Activated T-helper 17 cell treated with anti-CD3 and anti-CD28 coated beads, Interleukin-2, amount 50 U/mL, for 72 hours (primary cell): ENCODE results near the gene TNFRSF1A. TPM values are rescaled to one million over a fixed set of nuclear protein-coding genes. Genes with fewer than 3 reads are reported as not detected.

Experiments used
- ATAC-seq: fragments of 150-1000 bp; cut with Tn5 transposase; replicated peaks from 2 replicates; pipeline ENCODE4 v1.10.0; 2021; ENCODE audit warnings: mild to moderate bottlenecking, moderate library complexity
- H3K27ac Mint-ChIP-seq: one replicate; pipeline ENCODE4 v1.8.0; 2022; ENCODE audit warnings: mixed read lengths
- H3K27me3 Mint-ChIP-seq: one replicate; pipeline ENCODE4 v1.8.0; 2022; ENCODE audit warnings: mixed read lengths
- H3K36me3 Mint-ChIP-seq: one replicate; pipeline ENCODE4 v1.8.0; 2022; ENCODE audit warnings: low read depth, mild to moderate bottlenecking, mixed read lengths
- H3K4me1 Mint-ChIP-seq: one replicate; pipeline ENCODE4 v1.8.0; 2022; ENCODE audit warnings: mixed read lengths
- H3K4me3 Mint-ChIP-seq: one replicate; pipeline ENCODE4 v1.8.0; 2022; ENCODE audit warnings: mild to moderate bottlenecking, mixed read lengths
- H3K9me3 Mint-ChIP-seq: one replicate; pipeline ENCODE4 v1.8.0; 2022; ENCODE audit warnings: mixed read lengths
- total RNA-seq, 2 donors: library from RNA; stranded (reverse); gene quantifications; one replicate each; pipeline ENCODE4 v1.2.3, GENCODE V29; 2022

Gene TNFRSF1A
- total RNA-seq, result 10 to 100 TPM; 42.1 to 74.1 TPM

- H3K9me3 Mint-ChIP-seq, result no peaks in the 10 kb centered on the region
- H3K27ac Mint-ChIP-seq, result no peak within 1 kb of the TSS
- H3K36me3 Mint-ChIP-seq, result no peaks in the 10 kb centered on the region
- H3K4me3 Mint-ChIP-seq, result no peak within 1 kb of the TSS
- no peaks in the 10 kb centered on the region for H3K27me3 Mint-ChIP-seq
- peaks cover 30% of the 10 kb centered on the region for H3K4me1 Mint-ChIP-seq
- peak; percentile 60 for ATAC-seq
These were observed at the start of gene TNFRSF1A for GRCh38 chr12:6341417-6342139. TSS of gene TNFRSF1A (minus strand) at chr12:6342076. CDS start at chr12:6341814, 262 bp downstream.

GRCh38 chr12:6391013-6391412 is 49.1 kb upstream of the TNFRSF1A start:
- Mint-ChIP-seq H3K27me3 (no peaks in the 10 kb centered on the region), H3K4me3 (no peak overlapping the region), H3K9me3 (no peaks in the 10 kb centered on the region), H3K4me1 (peaks cover 3% of the 10 kb centered on the region), H3K36me3 (no peaks in the 10 kb centered on the region), H3K27ac (no peak overlapping the region)
- ATAC-seq, result no peak

GRCh38 chr12:6390084-6390799 is 48.4 kb upstream of the TNFRSF1A start:
- Mint-ChIP-seq H3K36me3 (no peaks in the 10 kb centered on the region), H3K9me3 (no peaks in the 10 kb centered on the region), H3K27me3 (no peaks in the 10 kb centered on the region), H3K4me1 (peaks cover 3% of the 10 kb centered on the region), H3K4me3 (no peak overlapping the region), H3K27ac (peak overlapping the region; percentile 31)
- no peak for ATAC-seq

GRCh38 chr12:6387541-6387940 is 45.7 kb upstream of the TNFRSF1A start:
- no peak overlapping the region for H3K4me3 Mint-ChIP-seq
- no peak overlapping the region for H3K27ac Mint-ChIP-seq
- no peak for ATAC-seq
- H3K36me3 Mint-ChIP-seq, result no peaks in the 10 kb centered on the region
- H3K9me3 Mint-ChIP-seq, result no peaks in the 10 kb centered on the region
- peaks cover 9% of the 10 kb centered on the region for H3K27me3 Mint-ChIP-seq
- H3K4me1 Mint-ChIP-seq, result peaks cover 3% of the 10 kb centered on the region

- Mint-ChIP-seq H3K9me3 (no peaks in the 10 kb centered on the region), H3K27me3 (peaks cover 9% of the 10 kb centered on the region), H3K4me1 (peaks cover 3% of the 10 kb centered on the region), H3K36me3 (no peaks in the 10 kb centered on the region), H3K4me3 (no peak overlapping the region), H3K27ac (no peak overlapping the region)
- ATAC-seq, result no peak
These were observed 44.6 kb upstream of the TNFRSF1A start for GRCh38 chr12:6386491-6386890.

- Mint-ChIP-seq H3K9me3 (no peaks in the 10 kb centered on the region), H3K36me3 (no peaks in the 10 kb centered on the region), H3K4me3 (no peak overlapping the region), H3K27me3 (peaks cover 9% of the 10 kb centered on the region), H3K4me1 (peaks cover 3% of the 10 kb centered on the region), H3K27ac (no peak overlapping the region)
- no peak for ATAC-seq
These were observed 44.2 kb upstream of the TNFRSF1A start for GRCh38 chr12:6386038-6386437.

GRCh38 chr12:6384499-6385436 is 42.9 kb upstream of the TNFRSF1A start:
- Mint-ChIP-seq H3K4me3 (no peak overlapping the region), H3K4me1 (peaks cover 3% of the 10 kb centered on the region), H3K36me3 (no peaks in the 10 kb centered on the region), H3K9me3 (no peaks in the 10 kb centered on the region), H3K27ac (no peak overlapping the region), H3K27me3 (peaks cover 9% of the 10 kb centered on the region)
- ATAC-seq, result no peak

- Mint-ChIP-seq H3K4me3 (no peak within 1 kb of the TSS), H3K36me3 (no peaks in the 10 kb centered on the region), H3K27ac (no peak within 1 kb of the TSS), H3K27me3 (peaks cover 9% of the 10 kb centered on the region), H3K9me3 (no peaks in the 10 kb centered on the region), H3K4me1 (peaks cover 3% of the 10 kb centered on the region)
- peak; percentile 61 for ATAC-seq
These were observed 42.0 kb upstream of the TNFRSF1A start, which contains the start of gene LTBR for GRCh38 chr12:6383572-6384498. TSS of gene LTBR (plus strand) at chr12:6384162. CDS start at chr12:6384359, 197 bp downstream.

- Mint-ChIP-seq H3K27me3 (peaks cover 9% of the 10 kb centered on the region), H3K9me3 (no peaks in the 10 kb centered on the region), H3K4me1 (no peaks in the 10 kb centered on the region), H3K36me3 (no peaks in the 10 kb centered on the region), H3K27ac (no peak overlapping the region), H3K4me3 (no peak overlapping the region)
- no peak for ATAC-seq
These were observed 41.1 kb upstream of the TNFRSF1A start for GRCh38 chr12:6382982-6383381.

GRCh38 chr12:6382371-6382770 is 40.5 kb upstream of the TNFRSF1A start:
- Mint-ChIP-seq H3K27ac (no peak overlapping the region), H3K9me3 (no peaks in the 10 kb centered on the region), H3K27me3 (peaks cover 9% of the 10 kb centered on the region), H3K4me3 (no peak overlapping the region), H3K36me3 (no peaks in the 10 kb centered on the region), H3K4me1 (no peaks in the 10 kb centered on the region)
- ATAC-seq, result no peak

GRCh38 chr12:6380141-6381121 is 38.6 kb upstream of the TNFRSF1A start:
- peaks cover 9% of the 10 kb centered on the region for H3K27me3 Mint-ChIP-seq
- peaks cover 7% of the 10 kb centered on the region for H3K4me1 Mint-ChIP-seq
- H3K9me3 Mint-ChIP-seq, result no peaks in the 10 kb centered on the region
- no peak for ATAC-seq
- H3K4me3 Mint-ChIP-seq, result no peak overlapping the region
- no peaks in the 10 kb centered on the region for H3K36me3 Mint-ChIP-seq
- H3K27ac Mint-ChIP-seq, result no peak overlapping the region

- Mint-ChIP-seq H3K27ac (no peak overlapping the region), H3K4me1 (peaks cover 7% of the 10 kb centered on the region), H3K36me3 (no peaks in the 10 kb centered on the region), H3K9me3 (no peaks in the 10 kb centered on the region), H3K27me3 (peaks cover 6% of the 10 kb centered on the region), H3K4me3 (no peak overlapping the region)
- ATAC-seq, result no peak
These were observed 37.0 kb upstream of the TNFRSF1A start for GRCh38 chr12:6378709-6379472.
